Measurements from ENCODE around the gene CDH22.

The CDH22 gene

GRCh38 chr20:46296526-46297250 lies 11.6 kb downstream of the CDH22 start:
- no peak for DNase-seq

- no peak for DNase-seq
Measured at GRCh38 chr20:46293084-46293483, 15.2 kb downstream of the CDH22 start.

- DNase-seq: no peak
Measured at GRCh38 chr20:46291401-46291800, 16.9 kb downstream of the CDH22 start.

- no peak for DNase-seq
Measured at GRCh38 chr20:46289432-46289831, 18.9 kb downstream of the CDH22 start.

GRCh38 chr20:46286977-46287376 lies 21.3 kb downstream of the CDH22 start:
- DNase-seq: no peak

GRCh38 chr20:46286382-46286781 lies 21.9 kb downstream of the CDH22 start:
- DNase-seq: no peak

- DNase-seq: no peak
Measured at GRCh38 chr20:46285740-46286139, 22.6 kb downstream of the CDH22 start.

- no peak for DNase-seq
Measured at GRCh38 chr20:46285072-46285471, 23.2 kb downstream of the CDH22 start.

GRCh38 chr20:46284040-46284427 lies 24.3 kb downstream of the CDH22 start:
- DNase-seq: no peak

- no peak for DNase-seq
Measured at GRCh38 chr20:46283426-46284039, 24.8 kb downstream of the CDH22 start.

GRCh38 chr20:46282669-46283068 lies 25.6 kb downstream of the CDH22 start:
- no peak for DNase-seq

GRCh38 chr20:46279103-46279502 lies 29.2 kb downstream of the CDH22 start:
- DNase-seq: no peak

- DNase-seq: no peak
Measured at GRCh38 chr20:46277602-46278001, 30.7 kb downstream of the CDH22 start.

GRCh38 chr20:46276531-46276930 lies 31.8 kb downstream of the CDH22 start:
- DNase-seq: no peak

- no peak for DNase-seq
Measured at GRCh38 chr20:46275091-46275490, 33.2 kb downstream of the CDH22 start.

- no peak for DNase-seq
Measured at GRCh38 chr20:46273717-46274116, 34.6 kb downstream of the CDH22 start.

GRCh38 chr20:46272389-46273047 lies 35.8 kb downstream of the CDH22 start:
- no peak for DNase-seq

- no peak for DNase-seq
Measured at GRCh38 chr20:46270977-46271744, 37.1 kb downstream of the CDH22 start.

- DNase-seq: no peak
Measured at GRCh38 chr20:46269372-46269771, 38.9 kb downstream of the CDH22 start.

GRCh38 chr20:46268662-46269061 lies 39.6 kb downstream of the CDH22 start:
- DNase-seq: no peak

GRCh38 chr20:46268131-46268614 lies 40.1 kb downstream of the CDH22 start:
- no peak for DNase-seq

GRCh38 chr20:46267108-46268105 lies 40.9 kb downstream of the CDH22 start:
- no peak for DNase-seq

Data from effector CD8-positive, alpha-beta T cell (primary cell).